HG03432 (cell line): Measurements from ENCODE around the gene SYT7.

Source experiments
- ATAC-seq: cut with Tn5 transposase; IDR thresholded peaks from one replicate; pipeline ENCODE4 v1.9.1; 2021; ENCODE audit warnings: mild to moderate bottlenecking, moderate library complexity; ENCODE audit not compliant: unreplicated experiment

SYT7 gene

DNA sequence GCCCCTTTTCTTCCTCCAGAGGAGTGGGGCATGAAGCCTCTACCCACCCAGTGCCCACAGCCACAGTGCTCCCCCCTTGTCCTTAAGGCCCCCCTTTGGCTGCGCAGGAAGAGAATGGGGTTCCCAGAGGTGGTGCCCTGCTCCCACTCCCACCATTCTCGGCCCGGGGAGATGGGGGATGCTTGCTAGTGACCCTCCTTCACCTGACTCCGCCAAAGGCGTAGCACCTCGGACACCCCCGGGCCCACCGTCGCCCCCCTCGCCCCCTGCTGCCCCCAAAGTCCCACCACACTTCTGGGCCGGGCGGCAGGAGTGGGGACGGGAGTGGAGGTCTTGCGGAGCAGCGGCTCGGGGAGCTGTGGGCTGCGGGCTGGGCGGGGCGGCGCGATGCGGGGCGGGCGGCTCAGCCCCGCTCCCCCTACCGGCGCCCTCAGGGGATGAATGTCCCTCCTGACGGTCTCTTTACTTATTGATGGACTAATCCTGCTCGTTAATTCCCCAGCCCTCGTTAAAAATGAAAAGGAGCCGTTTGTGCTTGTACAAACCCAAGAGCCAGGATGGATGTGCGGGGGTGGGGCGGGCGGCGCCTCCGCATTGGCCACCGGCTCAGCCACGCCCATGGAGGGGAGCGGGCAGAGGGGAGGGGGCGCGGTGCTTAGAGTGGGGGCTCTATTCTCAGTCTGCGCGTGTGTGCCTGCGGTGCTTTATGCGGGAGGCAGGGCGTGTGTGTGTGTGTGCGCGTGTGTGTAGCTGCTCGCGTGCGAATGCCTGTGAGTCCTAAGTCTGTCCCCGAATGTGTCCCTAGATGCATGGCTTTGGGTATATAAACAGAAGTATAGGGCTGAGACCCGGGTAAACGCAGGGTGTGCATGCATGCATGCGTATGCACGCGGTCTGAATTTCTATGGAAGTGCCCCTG is 25.6 kb downstream of the SYT7 start:
- no peak for ATAC-seq

DNA sequence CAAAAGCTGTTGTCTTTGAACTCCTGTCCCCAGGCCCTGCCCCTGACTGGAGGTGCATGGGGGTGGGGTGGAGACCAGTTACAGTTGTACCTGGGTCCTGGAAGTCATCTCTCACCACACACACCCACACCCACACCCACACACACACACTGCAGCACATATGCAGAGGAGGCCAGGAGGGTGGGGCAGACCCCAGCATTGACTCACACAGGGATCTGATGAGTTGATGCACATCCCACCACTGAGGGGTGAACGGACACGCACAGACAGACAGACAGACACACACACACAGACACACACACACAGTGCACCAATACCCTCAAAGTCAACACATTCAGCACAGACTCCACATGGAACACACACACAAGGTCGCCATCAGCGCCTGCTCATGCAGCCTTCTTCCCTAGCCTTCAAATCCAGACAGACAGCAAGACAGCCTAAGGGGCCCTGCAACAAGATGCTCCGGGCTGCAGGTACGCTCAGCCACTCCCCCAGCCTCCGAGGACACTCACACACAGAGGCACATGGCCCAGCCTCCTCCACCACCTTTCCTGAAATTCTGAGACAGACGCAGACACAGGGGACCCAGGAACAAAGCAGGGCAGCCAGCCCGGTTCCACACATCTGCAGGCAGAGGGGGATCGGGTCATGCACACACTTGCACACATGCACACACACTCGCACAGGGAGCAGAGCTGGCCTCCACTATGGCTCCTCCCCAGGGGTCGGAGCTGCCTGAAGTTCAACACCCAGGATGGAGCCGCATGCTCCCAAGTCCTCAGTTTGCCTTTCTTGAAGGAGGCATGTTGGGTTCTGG is 26.5 kb downstream of the SYT7 start:
- no peak for ATAC-seq

DNA sequence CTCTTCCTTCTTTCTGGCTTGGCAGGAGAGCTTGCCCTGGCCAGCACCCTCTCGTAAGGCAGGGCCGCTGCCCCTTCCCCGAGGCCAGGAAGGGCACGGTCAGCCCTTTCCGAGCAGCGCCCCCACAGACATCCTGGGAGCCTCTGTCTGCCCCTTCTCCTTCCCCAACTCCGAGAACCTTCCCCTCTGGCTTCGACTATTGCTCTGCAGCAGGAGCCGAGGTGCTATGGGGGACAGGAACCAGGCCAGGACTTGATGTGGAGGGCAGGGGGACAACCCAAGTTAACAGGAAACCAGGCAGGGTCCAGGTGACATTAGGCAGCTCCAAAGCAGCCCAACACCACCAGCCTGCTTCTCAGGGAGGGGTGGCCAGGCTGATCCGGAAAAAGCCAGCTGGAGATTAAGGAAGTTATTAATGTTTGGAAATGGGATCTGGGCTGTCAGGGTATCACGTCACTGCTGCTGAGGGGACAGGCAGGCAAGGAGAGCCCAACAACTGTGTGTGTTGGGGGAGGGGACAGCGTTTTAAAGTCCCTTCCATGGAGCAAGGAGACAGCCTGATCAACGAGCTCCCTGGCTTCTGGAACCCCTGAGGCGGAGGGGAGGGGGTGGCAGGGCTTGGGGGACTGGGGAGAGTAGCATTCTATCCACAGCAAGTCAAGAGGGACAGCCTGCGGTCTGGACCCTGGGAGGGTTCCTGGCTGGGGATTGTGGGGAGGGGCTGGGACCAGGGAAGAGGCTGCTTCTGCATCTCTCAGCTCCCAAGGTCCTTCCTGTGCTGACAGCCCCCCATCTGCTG is 27.3 kb downstream of the SYT7 start:
- no peak for ATAC-seq

DNA sequence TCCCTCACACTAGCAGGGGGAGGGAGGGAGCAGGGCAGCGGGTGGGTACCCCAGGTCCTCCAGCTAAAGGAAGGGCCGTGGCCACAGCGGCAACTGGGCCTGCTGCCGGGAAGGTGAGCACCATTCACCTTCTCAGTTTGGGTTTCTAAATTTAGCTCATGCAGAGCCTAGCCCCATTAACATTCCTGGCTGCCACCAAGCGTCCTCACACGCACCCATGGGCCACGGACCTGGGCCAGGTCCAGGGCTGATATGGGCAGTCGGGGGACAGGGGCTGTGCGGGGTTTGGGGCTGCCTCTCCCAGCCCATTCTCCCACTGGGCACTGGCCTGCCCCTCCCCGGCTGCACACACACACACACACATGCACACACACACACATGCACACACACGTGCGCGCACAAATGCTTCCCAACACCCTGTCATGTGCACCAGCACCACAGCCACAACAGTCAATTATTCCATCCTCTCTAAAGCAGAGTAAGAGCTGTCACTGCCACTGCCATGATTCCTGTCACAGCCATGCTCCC is 28.7 kb downstream of the SYT7 start:
- ATAC-seq = no peak

DNA sequence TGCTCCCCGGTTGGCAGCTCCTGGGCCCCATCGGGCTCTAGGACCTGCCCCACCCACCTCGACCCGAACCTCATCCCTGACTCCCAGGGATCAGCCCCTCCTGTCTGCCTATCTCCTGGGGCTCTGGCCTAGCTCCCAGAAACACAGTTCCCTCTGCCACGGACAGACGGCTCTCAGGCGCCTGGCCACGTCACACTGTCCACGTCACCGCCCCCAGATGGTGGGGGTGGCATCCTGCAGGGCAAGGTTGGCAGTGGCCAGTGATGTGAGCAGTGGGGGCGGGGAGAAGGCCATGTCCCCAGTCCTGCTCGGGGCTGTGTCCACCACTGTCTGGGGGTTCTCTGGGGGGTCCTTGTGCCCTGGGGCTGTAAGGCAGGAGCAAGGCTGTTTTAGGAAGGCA is 29.2 kb downstream of the SYT7 start:
- no peak for ATAC-seq

DNA sequence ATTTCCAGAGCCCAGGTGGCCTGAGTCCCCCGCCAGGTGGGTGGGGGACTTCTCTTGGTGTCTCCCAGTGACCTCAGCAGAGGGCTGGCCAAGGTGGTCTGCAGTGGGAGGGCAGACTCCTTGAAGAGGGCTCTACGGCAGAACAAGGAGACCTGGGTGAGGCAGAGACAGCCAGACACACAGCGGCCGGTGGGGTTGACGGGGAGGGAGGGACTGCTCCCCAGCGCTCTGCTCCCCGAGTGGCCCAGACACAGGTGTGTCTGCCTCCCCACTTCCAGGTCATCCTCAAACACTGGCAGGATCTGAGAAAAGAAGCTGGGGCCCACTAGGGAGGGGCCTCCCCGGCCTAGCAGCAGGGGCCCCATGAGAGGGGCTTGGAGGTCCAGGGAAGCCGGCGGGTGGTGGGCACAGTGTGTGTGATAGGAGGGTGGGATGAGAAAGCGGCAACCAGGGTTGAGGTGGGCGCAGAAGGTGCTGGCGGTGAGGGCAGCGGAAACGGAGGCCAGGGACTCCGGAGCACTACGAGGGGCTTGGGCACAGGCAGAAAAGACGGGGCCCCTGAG is 30.1 kb downstream of the SYT7 start:
- no peak for ATAC-seq

DNA sequence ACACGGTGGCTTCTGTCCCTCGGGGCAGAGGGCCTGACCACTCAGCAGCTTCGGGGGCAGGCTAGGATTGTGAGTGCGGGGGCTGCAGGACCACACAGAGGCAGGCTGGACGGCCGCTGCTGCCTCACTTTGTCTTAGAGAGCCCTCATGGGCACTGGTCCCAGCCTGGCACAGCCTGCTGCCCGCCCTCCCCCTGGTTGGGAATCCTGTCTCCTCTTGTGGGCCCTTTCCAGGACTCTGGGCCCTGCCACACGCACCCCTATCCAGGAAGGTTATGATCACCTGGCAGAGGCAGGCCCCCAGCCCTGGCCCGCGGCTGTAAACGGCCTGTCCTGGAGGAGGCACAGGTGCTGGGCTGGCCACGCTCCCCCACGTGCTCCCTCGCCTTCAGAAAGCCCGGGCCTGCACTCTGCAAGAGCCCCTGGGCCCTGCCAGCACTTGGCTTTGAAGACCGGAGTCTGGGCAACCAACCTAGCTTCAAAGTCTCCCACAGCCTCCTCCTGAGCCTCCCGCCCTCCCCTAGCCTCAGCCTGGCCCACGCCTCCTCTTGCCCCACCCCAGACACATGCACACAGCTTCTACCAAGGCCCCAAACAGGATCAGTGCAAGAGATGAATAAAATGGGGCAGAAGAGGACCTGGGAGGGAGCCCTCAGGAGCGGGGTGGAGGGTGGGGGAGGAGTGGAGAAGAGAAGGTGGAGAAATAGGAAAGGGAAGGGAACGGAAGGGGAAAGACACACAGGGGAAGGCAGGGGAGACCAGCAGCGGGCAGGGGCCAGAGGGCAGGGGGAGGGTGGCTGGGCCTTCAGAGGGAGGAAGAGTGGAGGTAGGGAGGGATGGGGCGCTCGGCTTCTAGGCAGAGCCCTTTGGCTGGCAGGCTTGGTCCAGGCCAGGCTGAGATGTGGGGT is 31.0 kb downstream of the SYT7 start:
- no peak for ATAC-seq

DNA sequence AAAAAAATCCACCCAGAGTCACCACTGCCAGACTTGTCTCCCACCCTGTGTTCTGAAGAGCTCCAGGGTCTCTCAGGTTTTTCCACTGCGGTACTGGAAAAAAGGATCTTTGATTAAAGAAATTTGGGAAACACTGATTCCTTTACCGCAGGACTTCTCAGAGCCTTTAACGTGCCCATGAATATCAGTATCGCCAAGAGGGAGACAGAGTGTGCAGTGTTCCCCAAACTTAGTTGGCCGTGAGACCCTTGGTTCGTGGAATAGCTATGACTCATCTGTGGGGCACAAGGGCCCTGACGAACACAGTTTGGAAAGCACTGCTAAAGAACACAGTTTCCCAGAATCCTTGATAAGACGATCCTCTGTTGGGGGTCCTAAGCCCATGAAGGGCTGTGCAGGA is 31.7 kb downstream of the SYT7 start:
- no peak for ATAC-seq

DNA sequence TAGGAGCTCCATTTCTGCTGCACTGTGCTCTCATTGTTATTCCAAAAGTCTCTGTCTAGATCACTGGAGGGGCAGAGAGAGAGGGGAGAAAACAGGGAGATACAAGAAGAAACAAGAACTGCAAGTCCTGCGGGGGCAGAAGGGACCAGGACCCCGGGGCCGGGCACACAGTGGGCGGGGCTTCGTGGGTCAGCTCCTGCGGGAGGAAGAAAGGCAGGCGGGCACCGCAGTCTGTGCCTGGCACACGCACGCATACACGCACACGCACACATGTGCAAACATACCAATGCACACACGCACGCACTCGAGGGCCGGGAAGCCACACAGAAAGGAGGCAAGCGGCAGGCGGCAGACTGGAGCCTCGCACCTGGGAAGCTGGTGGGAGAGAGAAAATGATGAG is 33.6 kb downstream of the SYT7 start:
- ATAC-seq = no peak

DNA sequence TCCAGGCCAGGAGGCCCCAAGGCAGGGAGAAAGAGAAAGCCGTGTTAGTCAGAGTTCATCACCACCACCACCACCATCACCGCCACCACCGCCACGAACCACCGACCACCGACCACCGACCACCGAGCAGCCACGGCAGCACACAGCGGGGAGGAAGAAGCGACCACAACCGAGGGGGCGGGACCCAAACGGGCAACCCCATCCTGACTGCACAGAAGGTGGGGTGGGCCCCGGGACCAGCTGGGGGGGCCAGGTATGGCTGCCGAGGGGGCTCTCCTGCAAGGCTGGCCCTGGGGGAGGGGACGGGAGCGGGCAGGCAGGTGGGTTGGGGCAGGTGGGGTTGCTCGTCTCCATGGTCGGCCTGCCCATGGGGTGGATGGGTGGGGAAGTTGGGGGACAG is 34.2 kb downstream of the SYT7 start:
- ATAC-seq = no peak

DNA sequence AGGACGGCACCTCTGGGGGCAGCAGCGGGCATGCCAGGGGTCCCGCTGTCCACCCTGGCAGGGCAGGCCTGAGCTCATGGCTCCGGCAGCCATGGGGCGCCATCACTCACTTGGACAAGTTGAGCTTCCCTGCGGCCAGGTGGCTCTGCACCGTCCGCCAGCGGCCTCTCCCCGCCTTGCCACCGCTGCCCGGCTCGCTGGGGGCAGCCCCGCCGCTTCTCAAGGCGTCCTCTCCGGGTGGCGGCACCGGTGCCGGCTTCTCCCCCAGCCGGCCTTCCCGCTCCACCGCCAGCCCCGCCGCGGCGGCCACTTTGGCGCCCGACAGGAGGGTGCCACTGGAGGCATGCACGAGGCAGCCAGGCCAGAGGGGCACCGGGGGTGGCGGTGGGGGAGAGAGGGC is 35.0 kb downstream of the SYT7 start:
- no peak for ATAC-seq

DNA sequence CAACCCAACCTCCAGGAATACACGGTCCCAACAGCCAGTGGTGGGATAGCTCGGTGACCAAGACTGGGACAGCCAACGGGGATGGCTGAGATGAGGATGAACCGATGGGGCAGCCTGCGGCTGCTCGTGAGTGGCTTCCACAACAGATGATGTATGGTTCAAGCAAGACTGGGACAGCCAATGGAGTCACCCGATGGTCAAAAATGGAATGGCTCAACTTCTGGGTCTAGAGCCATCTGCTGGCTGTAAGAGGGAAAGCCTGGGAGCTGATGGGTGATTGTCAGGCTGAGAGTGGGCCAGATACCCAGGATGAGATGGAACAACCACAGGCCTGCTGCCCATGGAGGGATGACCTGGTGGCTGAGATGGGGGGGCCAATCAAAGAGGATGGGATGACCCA is 35.5 kb downstream of the SYT7 start:
- ATAC-seq = no peak

DNA sequence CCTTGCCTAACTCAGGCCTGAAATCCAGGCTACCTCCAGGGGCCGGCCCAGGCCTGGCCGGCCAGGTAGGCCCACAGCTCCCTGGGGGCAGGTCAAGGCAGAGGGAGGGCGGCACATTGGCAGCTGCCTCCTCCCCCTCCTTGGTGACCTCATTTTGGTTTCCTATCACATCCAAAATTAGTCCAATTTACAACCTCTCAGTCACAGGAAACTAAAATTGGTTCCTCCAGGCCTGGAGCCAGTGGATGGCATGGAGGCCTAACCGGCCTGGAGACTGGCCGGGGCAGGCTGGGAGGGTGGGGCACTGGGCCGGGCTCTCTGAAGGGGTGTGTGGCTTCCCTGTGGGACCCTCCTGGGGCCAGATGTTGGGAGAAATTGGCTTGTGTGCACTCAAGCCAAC is 36.4 kb downstream of the SYT7 start:
- no peak for ATAC-seq

DNA sequence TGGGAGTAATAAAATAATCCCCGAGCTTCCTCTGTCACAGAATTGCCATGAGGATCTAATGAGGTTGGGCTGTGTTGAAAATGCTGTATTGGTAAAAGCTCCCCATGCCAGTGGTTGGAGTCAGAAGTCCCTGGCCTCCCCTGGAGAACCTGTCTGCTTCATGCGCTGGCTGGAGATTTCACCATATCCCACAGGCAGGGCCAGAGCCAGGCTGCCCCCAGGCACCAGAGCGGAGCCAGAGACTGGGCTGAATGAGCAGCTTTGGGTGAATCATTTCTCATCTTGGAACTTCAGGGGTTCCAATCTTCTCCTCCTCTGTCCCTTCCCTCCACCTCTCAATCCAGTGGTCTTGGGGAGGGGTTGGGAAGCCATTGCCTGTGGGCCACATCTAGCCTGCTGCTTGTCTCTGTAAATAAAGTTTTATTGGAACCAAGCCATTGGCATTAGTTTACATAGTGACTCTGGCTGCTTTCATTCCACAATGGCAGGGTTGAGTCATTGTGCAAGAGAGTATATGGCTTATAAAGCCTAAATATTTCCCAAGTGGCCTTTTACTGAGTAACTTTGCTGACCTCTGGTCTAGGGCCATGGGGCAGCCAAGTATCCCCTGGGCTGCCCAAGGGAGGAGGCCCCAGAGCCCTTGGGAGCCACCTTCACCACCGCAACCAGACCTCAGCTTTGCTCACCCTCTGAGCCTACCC is 37.1 kb downstream of the SYT7 start:
- ATAC-seq = no peak

DNA sequence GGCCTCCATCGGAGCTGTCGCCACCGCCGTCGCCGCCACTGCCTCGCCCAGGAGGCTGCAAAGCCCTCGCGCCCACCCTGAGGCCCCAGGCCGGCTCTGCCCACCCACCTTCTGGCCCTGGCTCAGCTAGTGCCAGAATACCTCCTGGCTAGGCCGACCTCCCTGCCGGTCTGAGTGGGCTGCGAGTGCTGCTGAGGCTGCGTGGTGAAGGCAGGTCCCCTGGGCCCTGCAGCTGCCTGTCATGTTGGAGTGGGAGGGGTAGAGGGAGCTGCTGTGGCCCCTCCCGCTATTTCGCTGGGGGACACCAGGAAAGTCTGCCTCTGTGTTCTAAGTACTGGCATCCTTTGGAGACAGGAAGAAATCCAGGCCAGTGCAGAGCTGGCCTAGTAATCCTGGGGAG is 38.2 kb downstream of the SYT7 start:
- ATAC-seq = no peak

DNA sequence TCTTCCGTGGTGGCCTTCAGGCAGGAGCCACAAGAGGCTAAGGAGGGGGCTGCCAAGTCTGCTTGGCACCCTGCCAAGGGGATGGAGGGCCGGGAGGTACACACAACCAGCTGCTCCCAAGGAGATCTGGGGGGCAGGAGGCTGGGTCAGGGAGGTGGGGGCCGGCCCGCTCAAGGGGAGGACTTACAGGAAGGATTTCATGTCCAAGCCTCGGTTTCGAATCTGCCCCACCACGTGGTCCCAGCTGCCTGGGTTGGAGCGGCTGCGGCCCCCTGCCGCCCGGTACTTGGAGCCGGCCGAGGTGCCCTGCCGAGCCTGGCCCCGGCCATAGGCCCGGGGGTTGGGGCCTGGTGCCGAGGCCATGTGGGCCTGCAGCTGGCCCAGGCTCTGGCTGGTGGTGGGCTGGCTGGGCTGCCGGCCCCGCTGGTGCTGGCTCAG is 38.8 kb downstream of the SYT7 start:
- ATAC-seq = no peak

DNA sequence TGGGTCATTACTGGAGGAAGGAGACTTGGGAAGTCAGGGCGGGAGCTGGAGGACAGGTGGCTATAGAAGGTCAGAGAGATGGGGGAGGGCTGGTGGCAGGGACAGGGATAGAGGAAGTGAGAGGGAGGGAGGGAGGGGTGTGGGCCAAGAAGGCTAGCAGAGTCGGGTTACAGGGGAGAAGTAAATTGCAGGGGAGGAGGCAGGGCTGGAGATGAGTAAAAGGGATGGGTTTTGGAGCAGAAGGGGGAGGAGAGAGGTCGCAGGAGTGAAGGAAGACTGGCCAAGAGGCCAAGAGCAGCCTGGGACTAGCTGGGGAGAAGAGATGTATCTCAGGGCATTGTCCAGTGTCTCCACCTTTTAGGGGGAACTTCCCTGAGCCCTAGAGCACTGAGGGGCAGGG is 39.3 kb downstream of the SYT7 start:
- no peak for ATAC-seq

DNA sequence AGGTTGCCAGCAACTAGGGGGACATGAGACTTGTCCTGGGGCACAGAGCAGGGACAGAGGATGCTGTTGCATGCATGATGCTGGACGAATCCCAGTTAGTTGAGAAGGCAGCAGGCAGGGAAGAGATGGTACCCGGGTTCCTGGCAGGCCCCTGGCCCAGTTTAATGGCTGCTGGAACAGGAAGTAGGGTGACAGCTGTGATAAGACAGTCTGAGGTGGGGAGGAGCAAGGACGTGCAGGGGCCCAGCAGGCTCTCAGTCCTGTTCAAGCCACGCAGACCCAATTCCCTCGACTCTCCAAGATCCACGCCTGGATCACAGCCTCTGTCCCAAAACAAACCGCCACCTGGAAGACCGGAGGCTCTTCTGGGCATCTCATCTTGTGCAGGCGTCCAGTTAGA is 40.3 kb downstream of the SYT7 start:
- ATAC-seq = no peak

DNA sequence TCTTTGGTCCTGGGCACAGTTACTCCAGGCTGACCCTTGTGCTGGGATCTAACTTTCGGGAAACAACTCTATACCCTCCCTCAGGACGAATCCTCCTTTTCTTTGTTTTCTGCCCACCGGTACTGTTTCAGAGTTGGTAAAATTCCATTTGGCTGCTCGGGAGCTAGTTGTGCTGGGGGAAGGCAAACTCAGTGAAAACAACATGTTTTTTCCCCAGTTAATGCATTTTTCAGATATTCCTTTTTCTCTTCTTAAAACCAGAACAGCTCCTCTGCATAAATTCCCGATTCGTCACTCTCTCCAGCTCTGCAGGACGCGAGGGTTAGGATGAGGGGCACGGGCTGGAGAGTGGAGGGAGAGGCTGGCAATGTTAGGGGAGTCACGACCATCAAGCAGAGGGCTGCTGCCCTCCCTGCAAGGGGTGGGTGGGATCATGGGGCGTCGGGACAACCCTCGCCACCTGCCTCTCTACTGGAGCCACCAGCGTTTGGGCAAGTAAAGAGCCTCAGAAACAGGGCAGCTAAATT is 41.0 kb downstream of the SYT7 start:
- no peak for ATAC-seq
